ENCODE results near the gene CALCB.

DNA sequence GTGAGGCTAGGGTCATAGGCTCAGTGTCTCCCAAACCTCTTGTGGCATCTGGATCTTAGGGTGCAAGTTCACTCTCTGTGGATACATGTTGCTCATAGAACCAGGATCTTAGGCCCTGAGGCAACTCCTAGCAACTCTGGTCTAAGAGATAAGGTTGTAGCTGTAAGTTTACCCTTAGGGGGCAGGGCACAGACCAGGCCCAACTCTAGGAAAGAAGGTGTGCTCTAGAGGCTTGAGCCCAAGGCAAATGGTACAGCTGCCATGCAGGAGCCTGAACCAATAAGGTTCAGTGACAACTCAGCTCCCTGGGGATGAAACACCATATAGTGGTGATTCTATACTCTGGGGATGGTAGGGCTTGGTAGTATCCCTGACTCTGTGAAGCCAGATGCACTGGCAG is 17.8 kb downstream of the CALCB start:
- TF ChIP-seq POLR2A (IDR thresholded peaks at IDR 0.05; ENCODE audit: low read depth, low read length) (no peak), POLR2AphosphoS5 (IDR thresholded peaks at IDR 0.05; ENCODE audit: low read depth, low read length) (no peak)

Data from GM12892 (cell line).